HG03439 (cell line): ENCODE measurements around the gene PIK3R4.

Source experiments
- ATAC-seq: cut with Tn5 transposase; IDR thresholded peaks from one replicate; pipeline ENCODE4 v1.9.1; 2021; ENCODE audit warnings: mild to moderate bottlenecking, moderate library complexity; ENCODE audit not compliant: unreplicated experiment

The PIK3R4 gene

GRCh38 chr3:130746246-130747039 is at the start of gene PIK3R4:
TSS of gene PIK3R4 (minus strand) at chr3:130746829. CDS start at chr3:130745218, 1,611 bp downstream.
- ATAC-seq = peak; percentile 95

- no peak for ATAC-seq
Observed at GRCh38 chr3:130795396-130795795, 48.8 kb upstream of the PIK3R4 start.

GRCh38 chr3:130792246-130792645 is 45.6 kb upstream of the PIK3R4 start:
- no peak for ATAC-seq

GRCh38 chr3:130789782-130790322 is 43.2 kb upstream of the PIK3R4 start:
- ATAC-seq = no peak

- no peak for ATAC-seq
Observed at GRCh38 chr3:130787422-130788068, 40.9 kb upstream of the PIK3R4 start.

GRCh38 chr3:130786306-130786705 is 39.7 kb upstream of the PIK3R4 start:
- no peak for ATAC-seq

GRCh38 chr3:130783629-130784028 is 37.0 kb upstream of the PIK3R4 start:
- no peak for ATAC-seq

- ATAC-seq = no peak
Observed at GRCh38 chr3:130779486-130779885, 32.9 kb upstream of the PIK3R4 start.

GRCh38 chr3:130779031-130779430 is 32.4 kb upstream of the PIK3R4 start:
- ATAC-seq = peak; percentile 94

GRCh38 chr3:130773366-130773765 is 26.7 kb upstream of the PIK3R4 start:
- no peak for ATAC-seq

GRCh38 chr3:130772129-130772528 is 25.5 kb upstream of the PIK3R4 start:
- ATAC-seq = no peak

- ATAC-seq = no peak
Observed at GRCh38 chr3:130770644-130771043, 24.0 kb upstream of the PIK3R4 start.

GRCh38 chr3:130761730-130762311 is 15.2 kb upstream of the PIK3R4 start:
- ATAC-seq = no peak

GRCh38 chr3:130760922-130761321 is 14.3 kb upstream of the PIK3R4 start:
- no peak for ATAC-seq

- peak; percentile 78 for ATAC-seq
Observed at GRCh38 chr3:130759692-130760338, 13.2 kb upstream of the PIK3R4 start.

- no peak for ATAC-seq
Observed at GRCh38 chr3:130758624-130759369, 12.2 kb upstream of the PIK3R4 start.

GRCh38 chr3:130757611-130758150 is 11.1 kb upstream of the PIK3R4 start:
- ATAC-seq = no peak

GRCh38 chr3:130755666-130756065 is 9.0 kb upstream of the PIK3R4 start:
- ATAC-seq = no peak

- ATAC-seq = no peak
Observed at GRCh38 chr3:130748981-130749380, 2.4 kb upstream of the PIK3R4 start.

- ATAC-seq = no peak
Observed at GRCh38 chr3:130748467-130748861, 1.8 kb upstream of the PIK3R4 start.
